Measurements from ENCODE around the gene GCDH. TPM values are rescaled to one million over a fixed set of nuclear protein-coding genes. Genes with fewer than 3 reads are reported as not detected.

The GCDH gene
- total RNA-seq, 1 experiment from 2014 or later: 53.2 TPM

DNA sequence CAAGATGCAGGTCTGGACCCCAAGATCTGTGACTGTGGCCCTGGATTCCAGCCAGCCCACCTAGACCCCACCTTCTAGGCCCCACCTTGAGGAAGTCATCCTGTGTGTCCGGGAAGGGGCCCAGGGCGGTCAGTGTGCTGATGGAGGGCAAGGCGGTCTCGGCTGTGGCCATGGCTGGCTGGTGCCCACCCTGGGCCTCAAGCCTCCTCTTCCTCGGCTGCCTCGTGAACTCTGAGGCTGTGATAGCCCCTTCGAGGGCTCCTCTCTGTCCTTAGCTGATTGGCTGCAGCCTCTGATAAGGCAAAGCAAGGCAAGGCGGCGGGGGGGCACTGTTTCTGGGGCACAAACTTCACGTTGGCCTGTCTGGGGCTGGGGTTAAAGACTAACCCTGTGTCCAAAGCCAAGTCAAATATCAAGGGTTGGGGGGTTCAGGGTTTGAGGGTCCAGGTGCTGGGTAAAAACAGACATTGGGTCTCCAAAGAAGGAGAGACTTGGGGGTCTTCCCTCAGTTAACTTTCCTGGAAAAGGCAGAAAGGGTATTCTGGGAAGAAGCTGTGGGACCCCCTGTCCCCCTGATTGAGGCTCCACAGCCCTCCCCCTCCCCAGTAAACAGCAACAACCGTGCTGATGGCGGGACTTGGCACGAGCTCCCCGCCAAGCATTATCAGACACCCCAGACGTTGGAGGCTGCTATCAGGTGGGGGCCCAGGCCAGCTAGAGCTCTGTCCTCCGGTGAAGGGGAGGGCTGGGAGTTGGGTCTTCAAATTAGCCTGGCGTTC lies 3.8 kb upstream of the GCDH start, which contains the start of gene KLF1:
Gene KLF1 (minus strand): TSS at position 233 of the 779 bp plus-strand sequence. CDS start 61 bp downstream, at position 172.
- H3K23me2 ChIP-seq (ENCODE audit: insufficient read length, low read depth, low read length, poor library complexity, severe bottlenecking): peaks cover 14% of the 10 kb centered on the region
- H3K27me3 Mint-ChIP-seq (ENCODE audit: low read depth): peaks cover 52% of the 10 kb centered on the region
- no peak for DNase-seq
- H3K36me3 Mint-ChIP-seq (ENCODE audit: insufficient read depth in 1 of 3, low read depth in 3 of 3): peaks cover 3 to 10% (median 4%) of the 10 kb centered on the region in 3 experiments; a peak in 5 of 7 replicates
- no peaks in the 10 kb centered on the region for H3K9me3 ChIP-seq (ENCODE audit: control insufficient read depth, low read depth, low read length)
- H2BK120ac ChIP-seq (ENCODE audit: low read depth, low read length, poor library complexity, severe bottlenecking): no peak within 1 kb of the TSS
- H3K27ac ChIP-seq (ENCODE audit: insufficient read length, low read depth, low read length): no peak within 1 kb of the TSS
- H3K56ac ChIP-seq (ENCODE audit: insufficient read length, low read depth, low read length): no peak within 1 kb of the TSS
- H4K20me1 ChIP-seq (ENCODE audit: control insufficient read depth, insufficient read depth, insufficient read length): no peaks in the 10 kb centered on the region
- TF ChIP-seq, protein P1, sequence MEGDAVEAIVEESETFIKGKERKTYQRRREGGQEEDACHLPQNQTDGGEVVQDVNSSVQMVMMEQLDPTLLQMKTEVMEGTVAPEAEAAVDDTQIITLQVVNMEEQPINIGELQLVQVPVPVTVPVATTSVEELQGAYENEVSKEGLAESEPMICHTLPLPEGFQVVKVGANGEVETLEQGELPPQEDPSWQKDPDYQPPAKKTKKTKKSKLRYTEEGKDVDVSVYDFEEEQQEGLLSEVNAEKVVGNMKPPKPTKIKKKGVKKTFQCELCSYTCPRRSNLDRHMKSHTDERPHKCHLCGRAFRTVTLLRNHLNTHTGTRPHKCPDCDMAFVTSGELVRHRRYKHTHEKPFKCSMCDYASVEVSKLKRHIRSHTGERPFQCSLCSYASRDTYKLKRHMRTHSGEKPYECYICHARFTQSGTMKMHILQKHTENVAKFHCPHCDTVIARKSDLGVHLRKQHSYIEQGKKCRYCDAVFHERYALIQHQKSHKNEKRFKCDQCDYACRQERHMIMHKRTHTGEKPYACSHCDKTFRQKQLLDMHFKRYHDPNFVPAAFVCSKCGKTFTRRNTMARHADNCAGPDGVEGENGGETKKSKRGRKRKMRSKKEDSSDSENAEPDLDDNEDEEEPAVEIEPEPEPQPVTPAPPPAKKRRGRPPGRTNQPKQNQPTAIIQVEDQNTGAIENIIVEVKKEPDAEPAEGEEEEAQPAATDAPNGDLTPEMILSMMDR (conservative IDR thresholded peaks at IDR 0.05): no peak
- H2BK20ac ChIP-seq (ENCODE audit: low read depth, low read length, poor library complexity, severe bottlenecking): no peak within 1 kb of the TSS
- peak within 1 kb of the TSS; percentile 7 for H3K18ac ChIP-seq (ENCODE audit: insufficient read length, low read depth, low read length)
- H3K4me1 Mint-ChIP-seq: peaks cover 13 to 24% of the 10 kb centered on the region in 2 experiments
- no peaks in the 10 kb centered on the region for H3K79me1 ChIP-seq (ENCODE audit: insufficient read depth, low read depth, low read length, poor library complexity, severe bottlenecking)
- H3K4me3 Mint-ChIP-seq: peak within 1 kb of the TSS; percentile 55 to 82
- no peak within 1 kb of the TSS for H4K91ac ChIP-seq (ENCODE audit: insufficient read length, low read depth, low read length)
- no CpG with 5 or more reads among the region's 17 CpGs for WGBS (ENCODE audit: extremely low coverage, insufficient read length, low lambda C conversion rate)
- H3K9ac ChIP-seq (ENCODE audit: extremely low read depth, insufficient read length, low read length): peak within 1 kb of the TSS; percentile 38
- H4K5ac ChIP-seq (ENCODE audit: insufficient read length, low read depth, low read length): no peak within 1 kb of the TSS
- no peaks in the 10 kb centered on the region for H3K4me1 ChIP-seq (ENCODE audit: insufficient read depth, low read length)
- peaks cover 16% of the 10 kb centered on the region in 2 experiments for H3K9me3 Mint-ChIP-seq
- H2BK5ac ChIP-seq (ENCODE audit: insufficient read length, low read length): no peak within 1 kb of the TSS
- peak within 1 kb of the TSS; percentile 73 for H3K14ac ChIP-seq (ENCODE audit: insufficient read depth, low read length)
- no peak within 1 kb of the TSS for H2BK15ac ChIP-seq (ENCODE audit: low read depth, low read length)
- no peak within 1 kb of the TSS for H2BK12ac ChIP-seq (ENCODE audit: insufficient read length, low read depth, low read length)
- no peak within 1 kb of the TSS for H2AFZ ChIP-seq (ENCODE audit: low read length)
- H3T11ph ChIP-seq (ENCODE audit: low read length): no peak within 1 kb of the TSS
- H3K4ac ChIP-seq (ENCODE audit: low read depth, low read length): no peak within 1 kb of the TSS
- H3K4me2 ChIP-seq (ENCODE audit: insufficient read depth, insufficient read length, low read length): peak within 1 kb of the TSS; percentile 79
- no peak within 1 kb of the TSS for H4K8ac ChIP-seq (replicated peaks; ENCODE audit: insufficient read length, low read depth, low read length)
- H2AK5ac ChIP-seq (ENCODE audit: insufficient read length, low read length): no peak within 1 kb of the TSS
- no peak within 1 kb of the TSS; a peak in 1 of 7 replicates for H3K27ac Mint-ChIP-seq
- H3K79me2 ChIP-seq (ENCODE audit: insufficient read depth, low read length): no peaks in the 10 kb centered on the region; the same call in 1 of the 2 replicates
- 0 out of 2 replicates have a peak, but pooled peaks cover 1% of the 10 kb centered on the region for H3K27me3 ChIP-seq (ENCODE audit: insufficient read depth, low read length)
- no peak within 1 kb of the TSS for H3K23ac ChIP-seq (ENCODE audit: insufficient read length, low read depth, low read length)

All from H9 (cell line).